HG02973 (cell line): ENCODE results near the gene PSPH.
A peak's percentile ranks its signal among the peaks of the same experiment; 100 is the strongest.
"Not testable (repeated sequence)": the region's sequence is repeated elsewhere in the genome, so short reads cannot be mapped to it uniquely, and the experiment has no call there.

Experiments
- ATAC-seq: cut with Tn5 transposase; IDR thresholded peaks from one replicate; pipeline ENCODE4 v1.9.1; 2021; ENCODE audit warnings: moderate library complexity; ENCODE audit not compliant: unreplicated experiment

Gene PSPH

DNA sequence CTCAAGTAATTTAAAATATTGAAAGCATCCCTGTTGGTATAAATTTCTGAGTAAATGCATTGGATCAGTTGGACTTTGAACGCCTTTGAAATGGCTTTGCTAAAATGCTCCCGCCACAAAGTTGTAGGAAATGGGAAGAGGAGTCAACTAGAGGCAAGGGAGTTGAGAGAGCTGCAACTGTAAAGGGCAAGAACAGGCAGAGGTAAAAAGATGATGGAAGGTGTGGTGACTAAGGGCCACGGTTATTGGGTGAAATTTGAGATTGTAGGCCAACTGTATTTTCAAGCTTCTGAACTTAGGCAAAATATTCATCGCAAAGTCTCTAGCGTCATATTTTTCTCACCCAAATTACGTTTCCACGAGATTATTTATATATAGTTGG is 12.2 kb upstream of the PSPH start:
- ATAC-seq: no peak

GRCh38 chr7:56062382-56062781 is 11.1 kb upstream of the PSPH start:
- ATAC-seq: no peak

DNA sequence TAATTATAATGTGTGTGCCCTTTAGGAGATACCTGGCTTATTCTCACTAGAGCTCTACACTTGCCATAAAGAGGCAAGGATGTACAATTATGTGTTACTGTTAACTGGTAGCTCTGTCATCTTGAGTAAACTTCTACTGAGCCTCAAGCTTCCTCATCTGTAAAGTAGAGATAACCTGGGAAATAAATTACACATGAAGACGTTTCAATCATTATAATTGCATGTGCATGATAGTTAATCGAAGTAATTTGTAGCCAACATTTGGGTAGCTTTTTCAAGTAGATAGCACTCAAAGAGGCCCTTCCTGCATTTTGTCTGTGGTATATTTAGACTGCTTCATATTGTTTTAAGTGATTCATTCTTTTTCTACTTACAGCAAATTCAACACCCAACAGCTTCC is 2.7 kb upstream of the PSPH start:
- no peak for ATAC-seq

DNA sequence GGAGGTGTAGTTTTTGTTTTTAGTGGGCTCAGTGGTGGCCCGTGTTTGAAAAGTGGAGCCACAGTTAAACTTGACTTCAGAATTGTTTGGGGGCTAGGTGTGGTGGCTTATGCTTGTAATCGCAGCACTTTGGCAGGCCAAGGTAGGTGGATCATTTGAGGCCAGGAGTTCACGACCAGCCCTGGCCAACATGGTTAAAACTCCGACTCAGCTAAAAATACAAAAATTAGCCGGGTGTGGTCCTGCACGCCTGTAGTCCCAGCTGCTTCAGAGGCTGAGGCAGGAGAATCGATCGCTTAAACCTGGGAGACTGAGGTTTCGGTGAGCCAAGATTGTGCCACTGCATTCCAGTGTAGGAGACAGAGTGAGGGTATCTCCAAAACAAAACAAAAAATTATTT is 2.1 kb upstream of the PSPH start:
- no peak for ATAC-seq

- no peak for ATAC-seq
Measured at GRCh38 chr7:56051053-56051338, 248 bp downstream of the PSPH start.

DNA sequence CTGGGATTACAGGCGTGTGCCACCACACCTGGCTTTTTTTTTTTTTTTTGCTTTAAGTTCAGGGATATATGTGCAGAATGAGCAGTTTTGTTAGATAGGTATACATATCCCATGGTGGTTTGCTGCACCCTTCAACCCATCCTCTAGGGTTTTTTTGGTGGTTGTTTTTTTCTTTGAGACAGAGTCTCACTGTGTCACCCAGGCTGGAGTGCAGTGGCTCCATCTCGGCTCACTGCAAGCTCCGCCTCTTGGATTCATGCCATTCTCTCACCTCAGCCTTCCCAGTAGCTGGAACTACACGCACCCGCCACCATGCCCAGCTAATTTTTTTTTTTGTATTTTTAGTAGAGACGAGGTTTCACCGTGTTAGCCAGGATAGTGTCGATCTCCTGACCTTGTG is 2.5 kb downstream of the PSPH start:
- not testable (repeated sequence) for ATAC-seq

- ATAC-seq: no peak
Measured at GRCh38 chr7:56048245-56048644, 3.0 kb downstream of the PSPH start.

GRCh38 chr7:56047446-56048116 is 3.7 kb downstream of the PSPH start:
- not testable (repeated sequence) for ATAC-seq

GRCh38 chr7:56046721-56047445 is 4.4 kb downstream of the PSPH start:
- ATAC-seq: no peak

DNA sequence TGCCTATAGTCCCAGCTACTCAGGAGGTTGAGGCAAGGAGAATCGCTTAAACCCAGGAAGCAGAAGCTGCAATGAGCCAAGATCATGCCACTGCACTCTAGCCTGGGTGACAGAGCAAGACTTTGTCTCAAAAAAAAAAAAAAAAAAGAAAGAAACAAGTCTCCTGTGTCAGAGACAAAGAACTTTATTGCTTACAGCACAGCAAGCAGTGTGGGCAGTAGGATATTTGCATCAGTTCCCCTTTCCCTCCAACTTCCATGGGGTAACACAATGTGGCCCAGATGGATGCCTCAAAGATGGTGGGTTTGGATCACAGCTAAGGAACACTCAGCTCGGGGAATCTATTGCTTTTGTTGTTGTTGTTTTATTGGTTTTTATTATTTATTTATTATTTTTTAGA is 5.5 kb downstream of the PSPH start:
- not testable (repeated sequence) for ATAC-seq

DNA sequence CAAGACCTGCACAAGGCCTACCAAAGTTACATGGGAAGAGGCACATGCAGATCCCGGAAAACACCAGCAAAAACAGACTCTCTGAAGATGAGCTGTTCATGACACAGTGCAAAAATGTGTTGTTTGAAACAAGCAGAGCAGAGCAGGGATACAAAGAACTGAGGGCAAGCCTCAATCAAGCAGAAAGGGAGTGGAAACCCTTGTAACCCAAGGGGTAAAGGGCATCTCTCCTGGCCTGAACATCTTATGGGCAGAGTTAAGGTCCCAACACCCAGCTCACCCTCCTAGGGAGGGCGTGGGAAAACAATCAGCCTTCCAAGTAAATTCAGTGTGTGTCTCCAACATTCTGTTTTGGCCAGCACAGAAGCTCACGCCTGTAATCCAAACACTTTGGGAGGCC is 10.5 kb downstream of the PSPH start:
- no peak for ATAC-seq

DNA sequence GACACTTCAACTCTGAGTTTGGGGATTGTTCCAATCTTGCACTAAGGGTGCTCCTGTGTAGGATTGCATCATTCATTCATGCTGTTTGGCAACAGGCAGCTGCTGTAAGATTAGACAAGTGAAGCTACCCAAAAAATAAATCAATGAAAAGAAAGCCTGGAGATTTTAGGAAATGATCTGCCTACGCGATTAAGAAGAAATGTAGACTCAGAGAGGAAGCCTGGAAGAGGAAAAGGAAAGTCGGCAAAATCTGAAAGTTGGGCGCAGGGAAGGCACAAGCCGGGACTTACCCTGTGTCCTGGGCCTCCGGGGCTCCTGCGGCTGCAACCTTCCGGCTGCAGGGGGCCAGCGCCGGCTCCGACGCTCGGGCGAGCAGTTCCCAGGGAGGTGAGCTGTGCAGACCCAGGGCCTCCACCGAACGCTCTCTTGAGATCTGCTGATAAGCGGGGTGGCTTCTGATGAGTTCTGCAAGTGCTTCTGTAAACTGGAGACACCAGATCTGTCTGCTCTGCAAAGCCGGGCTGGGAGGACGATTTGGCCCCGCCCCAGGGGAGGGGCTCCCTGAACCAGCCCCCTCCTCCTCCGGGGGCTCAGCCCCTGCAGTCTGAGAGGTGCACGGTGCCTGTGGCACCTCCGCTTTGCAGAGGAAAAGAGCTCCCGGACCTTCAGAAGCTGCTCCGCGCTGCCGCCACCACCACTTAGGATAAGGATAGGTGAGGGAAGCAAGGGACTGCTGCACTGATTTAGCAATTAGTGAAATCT is 17.4 kb downstream of the PSPH start:
- ATAC-seq: peak; percentile 89

DNA sequence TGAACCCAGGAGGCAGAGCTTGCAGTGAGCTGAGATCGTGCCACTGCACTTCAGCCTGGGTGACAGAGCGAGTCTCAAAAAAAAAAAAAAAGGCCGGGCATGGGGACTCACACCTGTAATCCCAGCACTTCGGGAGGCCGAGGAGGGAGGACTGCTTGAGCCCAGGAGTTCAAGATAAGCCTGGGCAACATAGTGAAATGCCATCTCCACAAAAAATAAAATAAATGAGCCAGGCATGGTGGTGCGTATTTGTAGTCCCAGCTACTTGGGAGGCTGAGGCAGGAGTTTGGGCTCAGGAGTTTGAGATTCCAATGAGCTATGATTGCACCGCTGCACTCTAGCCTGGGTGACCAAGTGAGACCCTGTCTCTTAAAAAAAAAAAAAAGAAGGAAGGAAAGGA is 18.7 kb downstream of the PSPH start:
- ATAC-seq: not testable (repeated sequence)

GRCh38 chr7:56031556-56031955 is 19.7 kb downstream of the PSPH start:
- not testable (repeated sequence) for ATAC-seq

GRCh38 chr7:56030340-56030739 is 20.9 kb downstream of the PSPH start:
- ATAC-seq: no peak

DNA sequence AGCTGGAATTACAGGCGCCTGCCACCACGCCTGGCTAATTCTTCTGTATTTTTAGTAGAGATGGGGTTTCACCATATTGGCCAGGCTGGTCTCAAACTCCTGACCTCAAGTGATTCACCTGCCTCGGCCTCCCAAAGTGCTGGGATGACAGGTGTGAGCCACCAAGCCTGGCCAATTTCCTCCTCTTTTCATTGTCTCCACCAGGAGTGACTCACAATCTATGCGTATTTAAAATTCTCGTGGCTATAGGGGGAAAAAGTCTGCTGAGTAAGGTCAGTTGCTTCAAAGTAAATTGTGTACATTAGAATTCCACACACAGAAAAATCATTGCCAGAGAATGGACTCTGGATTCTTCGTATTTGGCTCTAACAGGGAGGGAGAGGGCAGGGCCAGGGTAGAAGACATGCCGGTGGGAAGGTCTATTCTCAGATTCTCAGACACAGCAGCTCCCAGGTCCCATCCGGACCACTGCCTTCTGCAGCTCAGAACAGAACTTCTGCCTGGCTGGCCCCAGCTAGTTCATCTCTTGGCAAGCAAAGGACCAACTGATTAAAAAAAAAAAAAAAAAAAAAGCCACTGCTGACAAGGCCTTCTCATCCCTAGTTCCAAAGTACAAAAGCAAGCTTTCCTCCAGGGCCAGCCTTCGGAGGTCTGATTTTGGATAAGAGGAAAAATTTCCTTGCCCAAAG is 22.2 kb downstream of the PSPH start:
- ATAC-seq: no peak

- ATAC-seq: no peak
Measured at GRCh38 chr7:56026538-56026937, 24.7 kb downstream of the PSPH start.

GRCh38 chr7:56023500-56023899 is 27.7 kb downstream of the PSPH start:
- no peak for ATAC-seq

DNA sequence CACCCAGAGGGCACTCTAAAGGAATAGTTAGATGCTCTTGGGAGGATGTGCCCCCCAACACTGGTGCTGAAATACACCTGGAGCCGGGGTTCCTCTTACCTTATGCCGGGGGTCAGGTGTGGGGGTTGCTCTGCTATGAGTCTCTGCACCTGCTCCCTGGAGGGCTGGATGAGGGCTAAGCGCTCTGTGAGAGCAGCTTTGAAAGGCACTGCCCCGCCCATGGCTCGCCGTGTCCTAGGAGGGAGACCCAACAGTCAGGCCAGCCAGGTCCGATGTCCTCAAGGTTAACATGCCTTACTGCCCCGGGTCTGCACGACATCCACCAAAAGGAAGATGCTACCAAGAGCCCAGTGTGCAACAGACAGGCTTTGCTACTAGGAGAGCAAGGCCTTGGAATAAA is 31.7 kb downstream of the PSPH start:
- ATAC-seq: no peak

- ATAC-seq: not testable (repeated sequence)
Measured at GRCh38 chr7:56017015-56017414, 34.2 kb downstream of the PSPH start.

DNA sequence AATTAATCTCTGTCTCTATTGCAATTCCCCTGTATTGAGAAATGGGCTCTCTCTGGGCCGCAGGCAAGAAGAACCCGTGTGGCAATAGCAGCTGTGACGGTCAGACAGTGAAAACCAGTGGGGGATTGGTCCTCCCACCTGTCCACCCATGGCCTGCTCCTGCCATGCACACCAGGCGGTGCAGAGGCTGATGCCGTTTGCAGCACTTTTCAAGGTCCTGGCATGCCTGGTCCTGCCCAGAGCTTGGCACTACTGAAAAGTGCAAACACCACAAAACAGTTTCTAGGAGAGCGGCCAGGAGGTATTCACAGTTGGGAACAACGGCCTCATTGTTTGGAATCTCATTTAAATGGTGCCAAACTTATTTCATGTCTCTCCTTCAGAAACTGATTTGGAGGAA is 41.5 kb downstream of the PSPH start:
- ATAC-seq: no peak

GRCh38 chr7:56007891-56008290 is 43.4 kb downstream of the PSPH start:
- no peak for ATAC-seq
